Measurements from ENCODE around the gene SYT11.

SYT11 gene

GRCh38 chr1:155934097-155934935, 74.9 kb downstream of the SYT11 start, which contains the start of gene KHDC4:
Gene KHDC4 (minus strand): TSS chr1:155934413. CDS start chr1:155934373, 40 bp downstream.
- peak within 1 kb of the TSS; percentile 81 for H3K27ac ChIP-seq (ENCODE audit: extremely low read depth, low read depth, low read length)
- H3K9me3 ChIP-seq (ENCODE audit: control insufficient read depth, insufficient read depth, low read depth, low read length), result no peaks in the 10 kb centered on the region
- ChIA-PET POLR2A (interaction anchor here (0.6 to 3.4 kb wide), 11 partner anchors 11 to 773 kb away, joined by 3 to 28 read pairs (median 8); partner anchors contain the start of genes ARHGEF2 and GON4L), CTCF (interaction anchor here (0.7 to 2.0 kb wide), 8 partner anchors 18 to 195 kb away, joined by 3 to 9 read pairs (median 5); no protein-coding TSS in a partner anchor)
- peaks cover 31 to 45% of the 10 kb centered on the region in 2 experiments for H3K36me3 ChIP-seq (ENCODE audit: control insufficient read depth in 2 of 2, insufficient read depth in 1 of 2, low read length in 2 of 2)
- no peaks in the 10 kb centered on the region; the same call in none of the 2 replicates for H3K4me1 ChIP-seq (ENCODE audit: control insufficient read depth, insufficient read depth, low read length)
- peak within 1 kb of the TSS; percentile 94 for H3K4me3 ChIP-seq (ENCODE audit: low read depth, low read length)
- TF ChIP-seq ZNF18 (tag by site-specific recombination; IDR thresholded peaks at IDR 0.05) (peak; percentile 5; the same call in 1 of the 2 replicates), ZNF791 (tag by site-specific recombination; IDR thresholded peaks at IDR 0.05) (no peak), ZSCAN18 (tag by site-specific recombination; IDR thresholded peaks at IDR 0.05) (peak; percentile 34; the same call in 1 of the 2 replicates), HOXD13 (CRISPR knock-in tag; IDR thresholded peaks at IDR 0.05; ENCODE audit: borderline replicate concordance) (peak; percentile 100), OVOL3 (tag by site-specific recombination; IDR thresholded peaks at IDR 0.05) (no peak), ZNF366 (tag by site-specific recombination; conservative IDR thresholded peaks at IDR 0.05) (no peak), ZNF133 (tag by site-specific recombination; IDR thresholded peaks at IDR 0.05) (no peak), ZNF202 (tag by site-specific recombination; IDR thresholded peaks at IDR 0.05; ENCODE audit: borderline replicate concordance) (no peak), PRDM6 (tag by site-specific recombination; IDR thresholded peaks at IDR 0.05) (no peak), ZNF174 (tag by site-specific recombination; IDR thresholded peaks at IDR 0.05) (no peak), KLF7 (tag by site-specific recombination; IDR thresholded peaks at IDR 0.05; ENCODE audit: borderline replicate concordance) (0 out of 2 replicates have a peak, but pooled peaks have one; percentile 48), ZXDB (tag by site-specific recombination; IDR thresholded peaks at IDR 0.05) (peak; percentile 95), ZIC2 (tag by site-specific recombination; IDR thresholded peaks at IDR 0.05) (peak; percentile 45), ZBTB10 (tag by site-specific recombination; IDR thresholded peaks at IDR 0.05) (peak; percentile 75; the same call in 1 of the 2 replicates), ZBTB11 (tag by site-specific recombination; conservative IDR thresholded peaks at IDR 0.05; ENCODE audit: low read depth) (peak; percentile 93), ZNF24 (tag by site-specific recombination; IDR thresholded peaks at IDR 0.05) (peak; percentile 40; the same call in 1 of the 2 replicates), ZBTB17 (tag by site-specific recombination; IDR thresholded peaks at IDR 0.05) (peak; percentile 98), ZBTB48 (tag by site-specific recombination; IDR thresholded peaks at IDR 0.05) (no peak), ZNF670 (tag by site-specific recombination; IDR thresholded peaks at IDR 0.05; ENCODE audit: low read depth) (no peak), HOXC10 (CRISPR knock-in tag; IDR thresholded peaks at IDR 0.05) (peak; percentile 100), ZNF280D (tag by site-specific recombination; IDR thresholded peaks at IDR 0.05) (peak; percentile 10; the same call in 1 of the 2 replicates)

All from HEK293 (cell line).